ENCODE measurements around the gene DPP9. TPM values are rescaled to one million over a fixed set of nuclear protein-coding genes. Genes with fewer than 3 reads are reported as not detected.

The DPP9 gene
- total RNA-seq, 4 donors from 2014 or later = 76.7 to 125 (median 86.6) TPM

- TF ChIP-seq, protein P1, sequence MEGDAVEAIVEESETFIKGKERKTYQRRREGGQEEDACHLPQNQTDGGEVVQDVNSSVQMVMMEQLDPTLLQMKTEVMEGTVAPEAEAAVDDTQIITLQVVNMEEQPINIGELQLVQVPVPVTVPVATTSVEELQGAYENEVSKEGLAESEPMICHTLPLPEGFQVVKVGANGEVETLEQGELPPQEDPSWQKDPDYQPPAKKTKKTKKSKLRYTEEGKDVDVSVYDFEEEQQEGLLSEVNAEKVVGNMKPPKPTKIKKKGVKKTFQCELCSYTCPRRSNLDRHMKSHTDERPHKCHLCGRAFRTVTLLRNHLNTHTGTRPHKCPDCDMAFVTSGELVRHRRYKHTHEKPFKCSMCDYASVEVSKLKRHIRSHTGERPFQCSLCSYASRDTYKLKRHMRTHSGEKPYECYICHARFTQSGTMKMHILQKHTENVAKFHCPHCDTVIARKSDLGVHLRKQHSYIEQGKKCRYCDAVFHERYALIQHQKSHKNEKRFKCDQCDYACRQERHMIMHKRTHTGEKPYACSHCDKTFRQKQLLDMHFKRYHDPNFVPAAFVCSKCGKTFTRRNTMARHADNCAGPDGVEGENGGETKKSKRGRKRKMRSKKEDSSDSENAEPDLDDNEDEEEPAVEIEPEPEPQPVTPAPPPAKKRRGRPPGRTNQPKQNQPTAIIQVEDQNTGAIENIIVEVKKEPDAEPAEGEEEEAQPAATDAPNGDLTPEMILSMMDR (IDR thresholded peaks at IDR 0.05) = no peak
- no peak for TF ChIP-seq POLR2A (IDR thresholded peaks at IDR 0.05)
- no peak overlapping the region for H3K4me3 ChIP-seq (ENCODE audit: low read depth, poor library complexity, severe bottlenecking)
- no peak for DNase-seq (ENCODE audit: low spot score in 2 of 2)
- WGBS, 2 donors = 85 to 95% methylated on average over 16 of the region's 16 CpGs
- intact Hi-C loops (cut with DNase I; ENCODE audit: low total_unique reads) = no loop called here
Measured at GRCh38 chr19:4710281-4710600, 13.4 kb downstream of the DPP9 start.

DNA sequence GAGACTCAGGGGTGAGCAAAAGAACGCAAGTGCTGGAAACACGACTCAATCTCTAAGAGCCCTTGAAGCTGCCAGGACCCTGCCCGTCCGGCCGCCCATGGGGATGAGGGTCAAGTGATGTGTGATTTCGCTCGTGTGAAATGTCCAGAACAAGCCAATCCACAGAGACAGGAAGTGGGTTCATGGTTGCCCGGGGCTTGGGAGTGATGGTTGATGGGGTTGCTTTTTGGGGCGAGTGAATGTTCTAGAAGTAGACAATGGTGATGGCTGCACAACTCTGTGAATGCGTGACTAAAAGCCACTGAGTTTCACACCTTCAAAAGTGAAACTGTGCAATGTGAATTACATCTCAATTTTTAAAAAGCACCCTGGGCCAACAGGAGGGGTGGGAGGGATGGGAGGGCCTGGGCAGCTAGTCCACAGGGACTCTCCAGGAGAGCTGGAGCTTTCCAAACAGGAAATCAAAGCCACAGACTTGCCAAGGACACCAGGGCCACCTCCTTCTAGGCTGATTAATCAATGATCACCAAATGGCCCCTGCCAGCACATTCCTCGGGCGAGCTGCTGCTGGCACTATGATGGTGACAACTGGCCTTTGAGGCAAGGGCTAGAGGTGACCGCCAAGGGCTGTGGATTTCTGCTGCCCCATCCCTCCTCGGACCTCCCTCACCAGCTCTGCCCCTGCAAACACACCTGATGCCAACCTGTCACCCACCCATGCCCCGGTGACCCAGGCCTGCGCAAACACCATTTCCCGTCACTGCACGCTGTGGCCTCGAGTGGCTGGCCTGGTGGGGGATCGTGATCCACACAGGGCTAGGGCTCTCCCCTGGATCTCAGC lies 14.0 kb downstream of the DPP9 start:
- TF ChIP-seq, protein P1 (IDR thresholded peaks at IDR 0.05) = no peak
- no peak for TF ChIP-seq POLR2A (IDR thresholded peaks at IDR 0.05)
- 75 to 87% methylated on average over 19 to 20 of the region's 20 CpGs for WGBS, 2 donors
- no peak for DNase-seq (ENCODE audit: low spot score in 2 of 2)
- no peak overlapping the region for H3K4me3 ChIP-seq (ENCODE audit: low read depth, poor library complexity, severe bottlenecking)
- intact Hi-C loops (cut with DNase I; ENCODE audit: low total_unique reads) = no loop called here

DNA sequence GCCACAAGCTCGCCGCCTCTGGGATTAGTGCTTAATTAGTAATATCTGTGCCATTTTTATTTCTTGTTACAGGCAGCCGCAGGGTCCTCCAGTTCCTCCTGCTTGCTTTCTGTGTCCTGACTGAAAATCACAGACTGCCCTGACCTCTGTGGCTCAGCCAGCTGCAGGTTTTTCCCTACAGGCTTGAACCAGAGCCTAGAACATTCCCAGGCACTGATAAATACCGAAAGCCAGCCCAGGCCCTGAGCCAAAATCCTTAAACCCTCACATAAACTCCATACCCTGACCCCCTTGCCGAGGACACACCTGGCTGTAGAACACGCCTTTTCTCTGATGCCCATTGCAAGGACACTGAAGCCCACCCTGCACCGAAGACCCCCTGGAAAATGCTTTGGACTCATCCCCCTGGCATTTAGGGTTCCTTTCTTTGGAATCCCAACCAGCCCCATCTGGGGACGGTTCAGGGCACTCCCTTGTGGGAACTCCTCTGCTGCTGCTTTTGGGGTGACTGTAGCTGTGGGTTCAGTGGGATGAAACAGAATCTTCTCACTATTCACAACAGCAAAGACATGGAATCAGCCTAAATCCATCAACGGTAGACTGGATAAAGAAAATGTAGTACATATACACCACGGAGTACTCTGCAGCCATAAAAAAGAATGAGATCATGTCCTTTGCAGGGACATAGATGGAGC lies 15.5 kb downstream of the DPP9 start:
- no peak overlapping the region for H3K4me3 ChIP-seq (ENCODE audit: low read depth, poor library complexity, severe bottlenecking)
- TF ChIP-seq, protein P1 (IDR thresholded peaks at IDR 0.05) = no peak
- no peak for TF ChIP-seq POLR2A (IDR thresholded peaks at IDR 0.05)
- intact Hi-C loops (cut with DNase I; ENCODE audit: low total_unique reads) = no loop called here
- WGBS, 2 donors = 62 to 70% methylated on average over 10 of the region's 10 CpGs
- DNase-seq (ENCODE audit: low spot score in 2 of 2) = no peak

- WGBS, 2 donors = 82 to 91% methylated on average over 12 of the region's 12 CpGs
- DNase-seq (ENCODE audit: low spot score in 2 of 2) = no peak
- no peak for TF ChIP-seq POLR2A (IDR thresholded peaks at IDR 0.05)
- TF ChIP-seq, protein P1 (IDR thresholded peaks at IDR 0.05) = no peak
- H3K4me3 ChIP-seq (ENCODE audit: low read depth, poor library complexity, severe bottlenecking) = no peak overlapping the region
- intact Hi-C loops (cut with DNase I; ENCODE audit: low total_unique reads) = no loop called here
Measured at GRCh38 chr19:4707322-4707721, 16.3 kb downstream of the DPP9 start.

- TF ChIP-seq, protein P1 (IDR thresholded peaks at IDR 0.05) = no peak
- no peak for TF ChIP-seq POLR2A (IDR thresholded peaks at IDR 0.05)
- no peak for DNase-seq (ENCODE audit: low spot score in 2 of 2)
- intact Hi-C loops (cut with DNase I; ENCODE audit: low total_unique reads) = no loop called here
- WGBS, 2 donors = 65 to 75% methylated on average over 15 to 19 of the region's 19 CpGs
- H3K4me3 ChIP-seq (ENCODE audit: low read depth, poor library complexity, severe bottlenecking) = no peak overlapping the region
Measured at GRCh38 chr19:4705413-4706131, 18.1 kb downstream of the DPP9 start.

Data from lower leg skin (tissue), 4 donors.